Activated CD8-positive, alpha-beta memory T cell treated with anti-CD3 and anti-CD28 coated beads for 36 hours (primary cell): ENCODE measurements around the gene ARHGAP21. TPM values are rescaled to one million over a fixed set of nuclear protein-coding genes. Genes with fewer than 3 reads are reported as not detected.

ENCODE experiments used
- CTCF ChIA-PET: fragments of 350-600 bp; sonication (Branson Sonifier 250); formaldehyde crosslinking; loops from one replicate; lab custom pipeline; 2021; ENCODE audit warnings: antibody characterized with exemption; lab: Charles Lee
- POLR2A ChIA-PET: fragments of 350-600 bp; sonication (Branson Sonifier 250); formaldehyde crosslinking; loops from one replicate; lab custom pipeline; 2021; ENCODE audit warnings: antibody characterized with exemption; lab: Charles Lee
- total RNA-seq, 2 experiments: library from RNA; stranded (reverse); gene quantifications; one replicate each; pipeline ENCODE4 v1.2.3, GENCODE V29; 2021

ARHGAP21 gene
- total RNA-seq, 2 experiments from 2014 or later, result 31.7 to 34.3 TPM

DNA sequence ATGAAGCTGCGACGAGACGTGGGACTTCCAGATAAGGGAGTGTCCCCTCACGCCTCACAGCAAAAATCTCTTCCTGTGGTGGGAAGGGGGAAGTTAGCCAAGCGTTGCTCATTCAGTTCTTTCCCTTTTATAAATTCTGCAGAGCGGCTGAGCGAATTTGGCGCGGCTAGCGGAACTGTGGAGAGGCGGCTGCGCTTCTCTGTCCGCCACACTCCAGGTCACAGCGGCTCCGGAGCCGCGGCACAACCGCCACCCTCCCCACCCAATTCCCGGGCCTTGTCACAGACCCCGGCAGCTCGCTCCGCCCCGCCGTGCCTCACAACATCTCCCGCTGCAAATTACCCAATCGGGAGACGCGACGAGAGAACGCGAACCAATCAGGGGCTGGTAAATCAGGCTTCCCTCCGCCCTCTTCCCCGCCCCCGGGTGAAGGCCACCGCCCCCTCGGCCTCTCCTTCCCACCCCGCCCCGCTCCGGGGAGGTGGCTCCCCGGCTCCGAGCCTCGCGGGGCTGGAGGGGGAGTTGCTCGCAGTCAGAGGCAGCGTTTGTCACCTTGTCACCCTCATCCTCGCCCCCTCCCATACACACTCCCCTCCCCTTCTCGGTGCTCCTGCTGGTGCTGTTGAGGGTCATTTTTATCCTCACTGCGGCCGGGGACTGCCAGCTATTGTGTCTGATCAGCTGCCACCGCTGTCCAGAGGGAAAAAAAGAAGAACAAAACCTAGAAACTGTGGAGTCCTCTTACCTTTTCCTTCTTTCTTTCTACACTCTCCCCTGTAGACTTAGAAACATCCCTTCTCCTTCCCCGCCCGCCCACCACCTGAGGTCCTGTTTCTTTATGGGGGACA is 918 bp upstream of the ARHGAP21 start:
- POLR2A ChIA-PET, result interaction anchor here (0.8 to 1.1 kb wide), 3 partner anchors 8 to 227 kb away, joined by 3 to 5 read pairs (median 4); partner anchors contain the start of gene PRTFDC1
- CTCF ChIA-PET, result no interaction called here

DNA sequence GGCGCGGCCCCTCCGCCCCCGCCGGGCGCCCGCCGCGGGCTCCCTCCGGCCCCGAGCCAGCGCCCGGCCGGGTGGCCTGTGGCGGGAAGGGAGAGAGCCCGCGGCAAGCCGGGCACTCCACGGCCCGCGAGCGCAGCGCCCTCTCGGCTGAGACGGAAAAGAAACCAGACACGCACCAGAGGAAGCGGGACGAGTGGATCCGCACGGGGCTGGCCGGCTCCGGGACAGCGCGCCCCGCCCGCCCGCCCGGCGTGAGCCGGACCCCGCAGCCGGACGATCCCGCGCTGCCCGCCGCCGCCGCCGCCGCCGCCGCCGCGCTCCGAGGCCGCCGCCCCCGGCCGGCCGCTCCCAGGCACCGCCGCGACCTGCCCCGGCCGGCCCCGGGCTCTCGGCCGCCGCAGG is 300 bp downstream of the ARHGAP21 start:
- ChIA-PET POLR2A (interaction anchor here (1.3 kb wide), 1 partner anchor 15 kb away, joined by 3 read pairs; no protein-coding TSS in a partner anchor), CTCF (interaction anchor here (0.6 kb wide), 1 partner anchor 80 kb away, joined by 3 read pairs; no protein-coding TSS in a partner anchor)

- ChIA-PET CTCF (interaction anchor here (0.6 kb wide), 1 partner anchor 80 kb away, joined by 3 read pairs; no protein-coding TSS in a partner anchor), POLR2A (interaction anchor here (1.3 kb wide), 1 partner anchor 15 kb away, joined by 3 read pairs; no protein-coding TSS in a partner anchor)
These were observed 856 bp downstream of the ARHGAP21 start for GRCh38 chr10:24722676-24723385.

GRCh38 chr10:24722131-24722675 is 1.5 kb downstream of the ARHGAP21 start:
- CTCF ChIA-PET, result no interaction called here
- POLR2A ChIA-PET, result interaction anchor here (1.3 kb wide), 1 partner anchor 14 kb away, joined by 3 read pairs; no protein-coding TSS in a partner anchor

GRCh38 chr10:24721229-24722106 is 2.2 kb downstream of the ARHGAP21 start:
- CTCF ChIA-PET, result no interaction called here
- POLR2A ChIA-PET, result no interaction called here

GRCh38 chr10:24720096-24720495 is 3.6 kb downstream of the ARHGAP21 start:
- CTCF ChIA-PET, result no interaction called here
- POLR2A ChIA-PET, result no interaction called here

GRCh38 chr10:24718031-24718855 is 5.4 kb downstream of the ARHGAP21 start:
- ChIA-PET POLR2A (no interaction called here), CTCF (no interaction called here)

DNA sequence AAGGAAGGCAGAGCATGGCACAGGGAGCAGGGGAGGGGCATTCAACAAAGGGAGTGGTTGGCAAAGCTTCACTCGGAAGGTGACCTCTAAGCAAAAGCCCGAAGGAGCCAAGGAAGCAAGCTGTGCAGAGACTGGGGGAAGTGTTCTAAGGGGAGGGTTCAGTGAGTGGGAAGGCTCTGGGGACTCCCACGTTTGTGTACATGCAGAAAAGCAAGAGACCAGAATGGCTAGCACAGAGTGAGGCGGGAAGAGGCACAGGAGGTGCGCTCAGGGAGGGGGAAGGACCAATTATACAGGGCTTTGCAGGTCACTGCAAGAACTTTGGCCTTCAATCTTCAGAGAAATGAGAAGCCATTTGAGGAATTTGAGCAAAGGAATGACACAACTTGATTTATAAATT is 7.4 kb downstream of the ARHGAP21 start:
- CTCF ChIA-PET, result no interaction called here
- POLR2A ChIA-PET, result no interaction called here

DNA sequence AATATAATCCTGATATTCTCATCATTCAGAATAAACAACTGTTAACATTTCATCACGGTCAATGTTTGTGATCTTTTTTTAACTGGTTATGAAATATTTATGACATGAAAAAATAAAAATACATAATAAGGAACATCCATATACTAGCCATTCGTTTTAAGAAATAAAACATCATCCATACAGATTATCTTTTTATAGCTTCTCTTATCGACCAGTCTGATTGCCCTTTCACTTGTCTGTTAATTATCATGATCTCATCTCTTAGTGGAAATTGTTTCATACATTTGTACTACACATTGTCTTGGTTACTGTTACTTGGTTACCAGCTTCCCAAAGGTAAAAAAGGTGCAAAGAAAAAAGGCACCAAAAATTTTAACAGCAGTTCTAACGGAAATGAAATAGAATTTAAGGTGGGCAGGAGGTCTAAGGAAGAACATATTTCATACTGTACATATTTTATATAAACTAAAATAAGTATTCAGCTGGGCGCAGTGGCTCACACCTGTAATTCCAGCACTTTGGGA is 8.4 kb downstream of the ARHGAP21 start:
- ChIA-PET POLR2A (no interaction called here), CTCF (no interaction called here)

DNA sequence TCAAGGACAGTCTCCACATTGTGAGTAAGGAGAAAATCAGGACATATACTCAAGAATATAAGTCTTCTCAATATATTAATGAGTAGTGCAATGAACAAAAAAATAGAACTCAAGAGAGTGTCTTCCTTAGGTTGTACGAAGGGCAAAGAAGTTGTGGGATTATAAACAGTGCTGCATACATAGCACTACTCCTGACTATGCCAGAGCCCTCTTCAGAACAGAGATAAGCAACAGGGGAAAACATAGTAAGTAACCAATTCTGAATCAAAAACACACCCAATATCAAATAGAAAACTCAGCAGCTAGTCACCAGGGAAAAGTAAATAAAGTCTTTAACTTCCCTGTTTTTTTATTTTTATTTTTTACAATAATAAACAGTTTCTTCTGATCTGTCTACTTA is 10.6 kb downstream of the ARHGAP21 start:
- ChIA-PET POLR2A (no interaction called here), CTCF (no interaction called here)

DNA sequence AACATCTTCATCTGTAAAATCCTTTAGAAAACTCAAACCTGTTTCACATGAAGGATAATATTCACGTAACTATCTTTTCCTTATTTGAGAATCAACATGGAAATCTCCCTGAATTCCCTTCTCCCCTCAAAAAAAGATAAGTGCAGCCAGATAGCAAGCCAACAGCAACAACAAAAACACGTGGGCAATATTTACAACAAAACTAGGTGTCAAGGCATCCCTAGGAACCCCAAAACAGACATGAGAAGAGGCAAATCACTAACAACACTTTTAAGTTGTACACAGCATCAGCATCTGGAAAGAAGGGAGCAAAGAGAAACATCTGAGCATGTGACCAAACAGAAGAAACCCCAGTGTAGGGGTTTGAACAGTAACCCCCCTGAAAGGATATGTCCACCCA is 12.2 kb downstream of the ARHGAP21 start:
- CTCF ChIA-PET, result no interaction called here
- POLR2A ChIA-PET, result no interaction called here

- ChIA-PET CTCF (interaction anchor here (1.2 kb wide), 1 partner anchor 13 kb away, joined by 3 read pairs; no protein-coding TSS in a partner anchor), POLR2A (interaction anchor here (0.7 kb wide), 1 partner anchor 15 kb away, joined by 3 read pairs; no protein-coding TSS in a partner anchor)
These were observed 15.6 kb downstream of the ARHGAP21 start for GRCh38 chr10:24708081-24708480.

DNA sequence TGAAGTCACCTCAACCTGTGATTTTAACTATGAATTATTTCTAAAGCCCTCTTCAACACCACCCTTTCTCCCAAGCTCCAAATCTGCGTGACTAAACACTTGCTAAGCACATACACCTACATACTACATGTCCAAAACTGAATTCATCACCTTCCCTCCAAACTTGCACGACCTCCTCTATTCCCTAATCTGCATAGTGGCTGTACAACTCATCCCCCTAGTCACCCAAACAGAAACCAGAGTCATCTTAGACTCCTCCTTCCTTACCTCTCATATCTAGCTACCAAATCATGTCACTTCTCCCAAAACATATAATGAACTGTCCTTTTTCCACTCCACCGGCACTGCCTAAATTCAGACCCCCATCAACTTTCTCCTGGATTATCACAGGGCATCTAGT is 16.2 kb downstream of the ARHGAP21 start:
- CTCF ChIA-PET, result interaction anchor here (0.5 to 1.2 kb wide), 3 partner anchors 13 to 174 kb away, joined by 3 read pairs; no protein-coding TSS in a partner anchor
- POLR2A ChIA-PET, result no interaction called here

DNA sequence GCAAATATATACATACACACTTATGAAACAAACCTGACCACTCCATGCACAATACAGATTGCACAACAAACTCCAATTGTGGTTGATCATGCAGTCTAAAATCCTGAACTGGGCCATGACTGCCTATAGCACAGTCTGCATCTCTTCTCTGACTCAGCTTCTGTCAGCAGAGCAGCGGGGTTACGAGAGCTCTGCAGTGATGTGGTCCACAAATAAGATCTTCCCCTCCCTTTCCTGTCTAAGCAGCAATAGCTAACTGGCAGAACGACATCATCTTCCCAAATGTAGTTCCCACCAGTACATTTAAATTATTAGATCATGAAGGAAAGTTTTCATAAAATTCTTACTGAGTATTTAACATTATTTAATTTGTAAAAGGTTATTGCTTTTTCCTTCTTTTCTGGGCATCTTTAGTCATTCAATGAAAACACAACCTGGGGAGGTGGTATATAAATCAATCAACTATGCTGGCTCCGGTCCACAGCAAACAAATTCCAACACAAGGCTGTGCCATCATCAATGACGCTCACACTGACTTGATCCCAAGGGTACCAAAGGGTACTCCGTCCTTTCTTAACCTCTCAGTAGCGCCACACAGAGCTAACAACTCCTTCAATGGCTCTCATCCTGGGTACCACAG is 17.1 kb downstream of the ARHGAP21 start:
- ChIA-PET CTCF (interaction anchor here (1.0 to 1.2 kb wide), 2 partner anchors 12 to 64 kb away, joined by 3 read pairs; no protein-coding TSS in a partner anchor), POLR2A (no interaction called here)

DNA sequence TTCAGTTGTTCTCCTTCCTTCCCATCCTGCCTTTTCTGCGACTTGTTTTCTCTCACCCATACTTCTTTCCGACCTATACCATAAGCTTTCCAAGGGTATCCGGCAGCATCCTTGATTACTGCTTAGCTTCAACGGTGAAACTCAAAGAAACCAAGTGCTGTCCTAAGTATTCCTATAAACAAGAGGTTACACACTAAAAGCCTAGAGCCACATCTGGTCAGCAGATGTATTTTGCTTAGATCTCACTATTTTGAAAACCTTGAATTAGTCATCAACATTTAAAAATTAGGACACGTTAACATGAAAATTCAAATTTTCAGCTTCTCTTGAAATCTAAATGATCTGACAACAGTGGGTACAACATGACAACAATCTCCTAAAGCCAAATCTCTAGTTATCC is 20.0 kb downstream of the ARHGAP21 start:
- ChIA-PET CTCF (no interaction called here), POLR2A (no interaction called here)

DNA sequence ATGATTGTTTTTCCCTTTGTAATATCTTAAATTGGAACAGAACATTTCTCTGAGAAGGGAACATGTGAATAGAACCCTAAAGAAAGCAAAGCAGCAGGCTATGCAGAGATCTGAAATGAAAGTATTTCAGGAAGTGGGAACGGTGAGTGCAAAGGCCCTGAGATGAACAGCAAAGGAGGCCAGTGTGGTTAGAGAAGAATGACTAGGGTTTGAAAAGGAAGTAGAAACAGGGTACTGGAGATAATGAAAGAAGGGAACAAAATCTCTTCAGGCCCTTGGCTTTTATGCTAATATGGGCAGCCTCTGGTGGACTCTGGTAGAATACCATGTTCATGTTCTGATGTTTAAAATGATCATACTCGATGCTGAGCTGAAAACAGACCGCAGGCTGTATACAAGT is 22.2 kb downstream of the ARHGAP21 start:
- POLR2A ChIA-PET, result no interaction called here
- CTCF ChIA-PET, result no interaction called here

DNA sequence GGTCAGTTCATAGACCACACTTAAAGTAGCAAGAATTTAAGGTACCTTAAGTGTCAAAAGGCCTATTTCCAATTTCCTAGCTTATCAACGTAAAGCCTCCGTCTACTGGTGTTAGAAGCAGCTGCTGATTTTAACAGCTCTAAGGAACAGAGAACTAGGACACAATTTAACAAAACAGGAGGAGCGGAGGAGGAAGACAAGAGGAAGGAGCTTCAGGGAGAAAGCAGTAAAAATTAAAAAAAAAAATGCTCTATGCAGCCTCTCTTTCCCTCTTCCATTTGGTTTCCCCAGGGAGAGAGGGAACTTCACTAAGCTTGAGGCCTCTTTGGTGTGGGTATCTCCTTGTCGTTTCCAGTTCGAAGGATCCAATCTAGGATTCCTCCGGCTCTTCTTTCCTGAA is 22.7 kb downstream of the ARHGAP21 start:
- CTCF ChIA-PET, result no interaction called here
- POLR2A ChIA-PET, result no interaction called here
